Lung (tissue), 12 donors: ENCODE measurements around the gene HERPUD1. TPM values are rescaled to one million over a fixed set of nuclear protein-coding genes. Genes with fewer than 3 reads are reported as not detected.
A peak's percentile ranks its signal among the peaks of the same experiment; 100 is the strongest.

Experiments used
- ATAC-seq: fragments of 200-7000 bp; cut with Tn5 transposase; one replicate; pipeline ENCODE4 v1.9.1; 2020; ENCODE audit warnings: moderate number of reproducible peaks; ENCODE audit not compliant: insufficient read depth, low FRiP score
- DNase-seq, 3 donors: peaks; one replicate each; pipeline ENCODE4 v3.0.0-alpha.2; 2013 to 2017
- H3K27ac ChIP-seq, 2 donors: one replicate each; pipeline ENCODE4 v1.5.1; 2013; ENCODE audit warnings: mild to moderate bottlenecking in 2 of 2, moderate library complexity in 2 of 2, control low read depth in 1 of 2, inconsistent platforms in 1 of 2, low read depth in 1 of 2, low read length in 1 of 2
- H3K27me3 ChIP-seq, 3 donors: one replicate each; pipeline ENCODE4 v1.5.1; 2013; ENCODE audit warnings: low read length in 2 of 3; ENCODE audit not compliant: control insufficient read depth in 3 of 3, insufficient read depth in 3 of 3
- H3K36me3 ChIP-seq, 4 donors: one replicate each; pipeline ENCODE4 v1.5.1; 2013; ENCODE audit warnings: low read length in 4 of 4, mild to moderate bottlenecking in 1 of 4, moderate library complexity in 1 of 4; ENCODE audit not compliant: control insufficient read depth in 4 of 4, insufficient read depth in 4 of 4
- H3K4me1 ChIP-seq, 5 donors: one replicate each; pipeline ENCODE4 v1.5.1; 2013; ENCODE audit warnings: low read length in 5 of 5, mild to moderate bottlenecking in 2 of 5, moderate library complexity in 1 of 5; ENCODE audit not compliant: control insufficient read depth in 5 of 5, insufficient read depth in 5 of 5
- H3K4me3 ChIP-seq: one replicate; pipeline ENCODE4 v1.5.1; 2013; ENCODE audit warnings: mild to moderate bottlenecking, control low read depth, moderate library complexity
- H3K9ac ChIP-seq, 2 donors: one replicate each; pipeline ENCODE4 v1.5.1; 2013; ENCODE audit warnings: low read length in 2 of 2, control low read depth in 1 of 2; ENCODE audit not compliant: insufficient read depth in 1 of 2
- H3K9me3 ChIP-seq, 4 donors: one replicate each; pipeline ENCODE4 v1.5.1; 2013; ENCODE audit warnings: low read length in 3 of 4, mild to moderate bottlenecking in 1 of 4, moderate library complexity in 1 of 4; ENCODE audit not compliant: control insufficient read depth in 4 of 4, insufficient read depth in 3 of 4
- CTCF ChIP-seq: IDR thresholded peaks from 2 replicates; pipeline ENCODE4 v1.5.1; 2012; ENCODE audit warnings: mild to moderate bottlenecking; ENCODE audit errors: control extremely low read depth, extremely low read depth
- WGBS, 2 donors: extraction: QIAGEN DNeasy Blood & Tissue Kit; methylation state at CpG; one replicate each; pipeline ENCODE4 v1.1.7; 2013; 5-methylcytosine and 5-hydroxymethylcytosine counted together
- polyA plus RNA-seq, 2 donors: library from polyadenylated mRNA; stranded (reverse); fragments of 200-250 nt; gene quantifications; one replicate each; pipeline ENCODE4 v1.2.1, GENCODE V29; 2013
- total RNA-seq, 2 donors: library from RNA; depleted of rRNA in 1 of 2; stranded (reverse); fragments of >200 nt in 1 of 2; gene quantifications; one replicate each; pipeline ENCODE4 v1.2.1, GENCODE V29; 2014 to 2021
- donor health status: control.
- donor health status: control.
- donor health status: Bipolar disorder and iron deficiency.
- donor health status: healthy.
- donor health status: DM: yes; HTN: yes; CAD: no.

Gene HERPUD1
- total and polyA plus RNA-seq, 4 donors, result 70.5 to 219 (median 144) TPM

- Histone ChIP-seq H3K27me3 (no peaks in the 10 kb centered on the region), H3K4me3 (no peak overlapping the region), H3K4me1 (no peaks in the 10 kb centered on the region), H3K9ac (no peak overlapping the region), H3K9me3 (no peaks in the 10 kb centered on the region), H3K27ac (no peak overlapping the region), H3K36me3 (no peaks in the 10 kb centered on the region)
- DNase-seq (no peak), ATAC-seq (no peak)
- no peak for TF ChIP-seq CTCF
- 89 to 97% methylated on average over 9 of the region's 9 CpGs for WGBS, 2 donors
These were observed 46.3 kb upstream of the HERPUD1 start for GRCh38 chr16:56885446-56886162.

GRCh38 chr16:56886296-56886695 lies 45.6 kb upstream of the HERPUD1 start:
- ATAC-seq, result no peak
- no peak overlapping the region for H3K4me3 ChIP-seq
- WGBS, 2 donors, result 94% methylated on average over 12 of the region's 12 CpGs
- no peaks in the 10 kb centered on the region for H3K4me1 ChIP-seq
- H3K27me3 ChIP-seq, result no peaks in the 10 kb centered on the region
- H3K9me3 ChIP-seq, result no peaks in the 10 kb centered on the region
- H3K36me3 ChIP-seq, result no peaks in the 10 kb centered on the region
- no peak overlapping the region for H3K27ac ChIP-seq
- no peak for TF ChIP-seq CTCF
- H3K9ac ChIP-seq, result no peak overlapping the region
- no peak for DNase-seq

- Histone ChIP-seq H3K27me3 (no peaks in the 10 kb centered on the region), H3K27ac (no peak overlapping the region), H3K36me3 (no peaks in the 10 kb centered on the region), H3K9ac (no peak overlapping the region), H3K9me3 (no peaks in the 10 kb centered on the region), H3K4me1 (no peaks in the 10 kb centered on the region), H3K4me3 (no peak overlapping the region)
- WGBS, 2 donors, result 85 to 95% methylated on average over 9 of the region's 9 CpGs
- no peak for TF ChIP-seq CTCF
- ATAC-seq, result no peak
- DNase-seq, result no peak
These were observed 45.1 kb upstream of the HERPUD1 start for GRCh38 chr16:56886826-56887225.

- ATAC-seq (no peak), DNase-seq (no peak)
- no peak overlapping the region for H3K27ac ChIP-seq
- no peak overlapping the region for H3K9ac ChIP-seq
- no peaks in the 10 kb centered on the region for H3K9me3 ChIP-seq
- TF ChIP-seq CTCF, result no peak
- H3K4me3 ChIP-seq, result peak overlapping the region; percentile 5
- no peaks in the 10 kb centered on the region for H3K27me3 ChIP-seq
- H3K36me3 ChIP-seq, result no peaks in the 10 kb centered on the region
- no peaks in the 10 kb centered on the region for H3K4me1 ChIP-seq
- 88 to 89% methylated on average over 7 of the region's 7 CpGs for WGBS, 2 donors
These were observed 43.1 kb upstream of the HERPUD1 start for GRCh38 chr16:56888806-56889205.
